Keratinocyte (primary cell): ENCODE data around the gene FSIP1. TPM values are rescaled to one million over a fixed set of nuclear protein-coding genes. Genes with fewer than 3 reads are reported as not detected.

Experiments used
- DNase-seq: peaks from one replicate; pipeline ENCODE4 v3.0.0-alpha.2; 2011; ENCODE audit warnings: low read depth, missing footprints, low spot score
- FAIRE-seq: peaks from 2 replicates; lab custom pipeline; 2011; peaks lifted over from hg19 to GRCh38; lab: Jason Lieb, UNC
- H2AFZ ChIP-seq: 2 replicates; pipeline ENCODE4 v1.6.0; 2012; ENCODE audit warnings: low read length, control low read depth, inconsistent platforms; ENCODE audit not compliant: control insufficient read depth
- H3K27ac ChIP-seq: 2 replicates; pipeline ENCODE4 v1.5.1; 2011; ENCODE audit warnings: low read length; ENCODE audit not compliant: control insufficient read depth, insufficient read depth
- H3K27me3 ChIP-seq: 3 replicates; pipeline ENCODE4 v1.6.0; 2011; ENCODE audit warnings: low read length; ENCODE audit not compliant: control insufficient read depth, insufficient read depth; ENCODE audit errors: extremely low read depth
- H3K36me3 ChIP-seq, 2 experiments: 2 replicates in 1 of 2; 3 replicates in 1 of 2; pipeline ENCODE4 v1.5.1; 2011; ENCODE audit warnings: low read length in 2 of 2, mild to moderate bottlenecking in 1 of 2; ENCODE audit not compliant: control insufficient read depth in 2 of 2, insufficient read depth in 2 of 2; ENCODE audit errors: extremely low read depth in 1 of 2
- H3K4me1 ChIP-seq: 3 replicates; pipeline ENCODE4 v1.5.1; 2011; ENCODE audit warnings: low read length; ENCODE audit not compliant: control insufficient read depth, insufficient read depth; ENCODE audit errors: extremely low read depth
- H3K4me2 ChIP-seq: 3 replicates; pipeline ENCODE4 v1.6.0; 2011; ENCODE audit warnings: low read depth, low read length; ENCODE audit not compliant: control insufficient read depth, insufficient read depth; ENCODE audit errors: extremely low read depth
- H3K4me3 ChIP-seq, 3 experiments: fragments of 200-600 bp in 1 of 3; sonication (generic) in 1 of 3; 2 replicates in 2 of 3; 3 replicates in 1 of 3; pipeline ENCODE4 v1.5.1; 2011 to 2016; ENCODE audit warnings: low read length in 3 of 3, mild to moderate bottlenecking in 3 of 3, control low read depth in 2 of 3, inconsistent platforms in 1 of 3, low read depth in 1 of 3, mixed read lengths in 1 of 3, mixed run types in 1 of 3, moderate library complexity in 1 of 3; ENCODE audit not compliant: control insufficient read depth in 2 of 3, insufficient read depth in 2 of 3; ENCODE audit errors: extremely low read depth in 1 of 3
- H3K79me2 ChIP-seq: 2 replicates; pipeline ENCODE4 v1.6.0; 2012; ENCODE audit warnings: low read length; ENCODE audit not compliant: control insufficient read depth, insufficient read depth
- H3K9ac ChIP-seq: 3 replicates; pipeline ENCODE4 v1.6.0; 2011; ENCODE audit warnings: low read length; ENCODE audit not compliant: control insufficient read depth, insufficient read depth; ENCODE audit errors: extremely low read depth
- H3K9me1 ChIP-seq: 3 replicates; pipeline ENCODE4 v1.6.0; 2011; ENCODE audit warnings: low read length; ENCODE audit not compliant: control insufficient read depth, insufficient read depth; ENCODE audit errors: extremely low read depth
- H3K9me3 ChIP-seq: 2 replicates; pipeline ENCODE4 v1.5.1; 2012; ENCODE audit warnings: low read depth, low read length; ENCODE audit not compliant: control insufficient read depth
- H4K20me1 ChIP-seq: 3 replicates; pipeline ENCODE4 v1.6.0; 2011; ENCODE audit warnings: low read length; ENCODE audit not compliant: control insufficient read depth, insufficient read depth; ENCODE audit errors: extremely low read depth
- EZH2 ChIP-seq: IDR thresholded peaks from one replicate; pipeline ENCODE4 v1.6.1; 2012; ENCODE audit warnings: inconsistent platforms, mild to moderate bottlenecking, low read length, moderate library complexity
- dilution Hi-C: fragments of 300-500 bp; cut with MboI; formaldehyde crosslinking; loops from one replicate; pipeline ENCODE4 v1.7.0; 2020; ENCODE audit warnings: low sequenced_read_pairs; ENCODE audit not compliant: extremely low pct_ligation_motif_present
- polyA plus RNA-seq, 5 experiments: library from polyadenylated mRNA; depleted of rRNA in 3 of 5; stranded (reverse) in 3 of 5; stranded (forward) in 1 of 5; unstranded in 1 of 5; fragments of >200 nt; gene quantifications; 1 replicate in 1 of 5; 2 replicates in 3 of 5; 3 replicates in 1 of 5; pipeline versions ENCODE4 v1.2.1 to v1.2.3, GENCODE V29; 2011 to 2012; ENCODE audit warnings: missing spikeins in 2 of 5, low read depth in 1 of 5, low replicate concordance in 1 of 5
- TF ChIP-seq, protein P1 (sequence below), 3 experiments: IDR thresholded peaks in 1 of 3; conservative IDR thresholded peaks in 1 of 3; optimal IDR thresholded peaks in 1 of 3; 2 replicates in 2 of 3; 3 replicates in 1 of 3; pipeline versions ENCODE3 to v1.5.1; 2011; ENCODE audit warnings: low read length in 3 of 3, mild to moderate bottlenecking in 3 of 3, moderate library complexity in 2 of 3, control low read depth in 1 of 3, inconsistent platforms in 1 of 3; ENCODE audit not compliant: insufficient read depth in 2 of 3; ENCODE audit errors: extremely low read depth in 1 of 3

FSIP1 gene
- polyA plus RNA-seq, 1 donor (not counting 4 experiments of a cell fraction or from before 2014, with no cell fraction given): 1.5 TPM

DNA sequence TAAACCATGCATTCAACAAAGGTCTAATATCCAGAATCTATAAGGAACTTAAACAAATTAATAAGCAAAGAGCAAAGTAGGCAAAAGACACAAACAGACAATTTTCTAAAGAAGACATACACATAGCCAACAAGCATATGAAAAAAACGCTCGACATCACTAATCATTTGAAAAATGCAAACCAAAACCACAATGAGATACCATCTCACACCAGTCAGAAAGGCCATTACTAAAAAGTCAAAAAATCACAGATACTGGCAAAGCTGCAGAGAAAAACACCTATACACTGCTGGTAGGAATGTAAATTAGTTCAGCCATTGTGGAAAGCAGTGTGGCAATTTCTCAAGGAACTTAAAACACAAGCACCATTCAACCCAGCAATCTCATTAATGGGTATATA lies 53.8 kb downstream of the FSIP1 start:
- FAIRE-seq (no peak), DNase-seq (no peak)
- H2AFZ ChIP-seq: no peak overlapping the region
- TF ChIP-seq, protein P1, sequence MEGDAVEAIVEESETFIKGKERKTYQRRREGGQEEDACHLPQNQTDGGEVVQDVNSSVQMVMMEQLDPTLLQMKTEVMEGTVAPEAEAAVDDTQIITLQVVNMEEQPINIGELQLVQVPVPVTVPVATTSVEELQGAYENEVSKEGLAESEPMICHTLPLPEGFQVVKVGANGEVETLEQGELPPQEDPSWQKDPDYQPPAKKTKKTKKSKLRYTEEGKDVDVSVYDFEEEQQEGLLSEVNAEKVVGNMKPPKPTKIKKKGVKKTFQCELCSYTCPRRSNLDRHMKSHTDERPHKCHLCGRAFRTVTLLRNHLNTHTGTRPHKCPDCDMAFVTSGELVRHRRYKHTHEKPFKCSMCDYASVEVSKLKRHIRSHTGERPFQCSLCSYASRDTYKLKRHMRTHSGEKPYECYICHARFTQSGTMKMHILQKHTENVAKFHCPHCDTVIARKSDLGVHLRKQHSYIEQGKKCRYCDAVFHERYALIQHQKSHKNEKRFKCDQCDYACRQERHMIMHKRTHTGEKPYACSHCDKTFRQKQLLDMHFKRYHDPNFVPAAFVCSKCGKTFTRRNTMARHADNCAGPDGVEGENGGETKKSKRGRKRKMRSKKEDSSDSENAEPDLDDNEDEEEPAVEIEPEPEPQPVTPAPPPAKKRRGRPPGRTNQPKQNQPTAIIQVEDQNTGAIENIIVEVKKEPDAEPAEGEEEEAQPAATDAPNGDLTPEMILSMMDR (optimal IDR thresholded peaks at IDR 0.05 in 1 of 3, IDR thresholded peaks at IDR 0.05 in 1 of 3, conservative IDR thresholded peaks at IDR 0.05 in 1 of 3; ENCODE audit: extremely low read depth in 1 of 3, insufficient read depth in 2 of 3, low read length in 3 of 3): no peak
- no peak for TF ChIP-seq EZH2
- no peaks in the 10 kb centered on the region for H3K36me3 ChIP-seq
- no peak overlapping the region for H3K9ac ChIP-seq
- H3K79me2 ChIP-seq: no peaks in the 10 kb centered on the region
- no peak overlapping the region for H3K27ac ChIP-seq
- H3K4me2 ChIP-seq: no peak overlapping the region
- H3K27me3 ChIP-seq: no peaks in the 10 kb centered on the region
- no peak overlapping the region for H3K4me3 ChIP-seq
- dilution Hi-C loops: no loop called here
- no peaks in the 10 kb centered on the region for H3K9me3 ChIP-seq
- H3K4me1 ChIP-seq: no peaks in the 10 kb centered on the region
- H4K20me1 ChIP-seq: no peaks in the 10 kb centered on the region
- H3K9me1 ChIP-seq: no peaks in the 10 kb centered on the region

DNA sequence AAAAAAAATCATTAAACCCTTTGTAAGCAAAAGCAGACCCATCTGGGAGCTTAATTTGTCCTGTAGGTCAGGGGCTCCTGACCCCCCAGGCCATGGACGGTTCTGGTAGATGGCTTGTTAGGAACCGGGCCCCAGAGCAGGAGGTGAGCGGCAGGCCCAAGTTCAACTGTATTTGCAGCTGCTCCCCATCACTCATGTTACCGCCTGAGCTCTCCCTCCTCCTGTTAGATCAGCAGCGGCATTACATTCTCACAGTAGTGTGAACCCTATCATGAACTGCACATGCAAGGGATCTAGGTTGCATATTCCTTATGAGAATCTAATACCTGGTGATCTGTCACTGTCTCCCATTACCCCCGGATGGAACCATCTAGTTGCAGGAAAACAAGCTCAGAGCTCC lies 60.7 kb downstream of the FSIP1 start:
- H3K36me3 ChIP-seq: no peaks in the 10 kb centered on the region
- H3K9me1 ChIP-seq: no peaks in the 10 kb centered on the region
- no peak overlapping the region for H3K9ac ChIP-seq
- H3K27ac ChIP-seq: peak overlapping the region; percentile 15
- H3K4me1 ChIP-seq: peaks cover 26% of the 10 kb centered on the region
- H3K9me3 ChIP-seq: no peaks in the 10 kb centered on the region
- dilution Hi-C loops: no loop called here
- H2AFZ ChIP-seq: no peak overlapping the region
- H3K4me3 ChIP-seq: no peak overlapping the region
- H3K4me2 ChIP-seq: no peak overlapping the region
- no peaks in the 10 kb centered on the region for H3K79me2 ChIP-seq
- no peak for DNase-seq
- TF ChIP-seq, protein P1 (optimal IDR thresholded peaks at IDR 0.05 in 1 of 3, IDR thresholded peaks at IDR 0.05 in 1 of 3, conservative IDR thresholded peaks at IDR 0.05 in 1 of 3; ENCODE audit: extremely low read depth in 1 of 3, insufficient read depth in 2 of 3, low read length in 3 of 3): no peak
- no peak for TF ChIP-seq EZH2
- no peaks in the 10 kb centered on the region for H4K20me1 ChIP-seq
- FAIRE-seq: no peak
- no peaks in the 10 kb centered on the region for H3K27me3 ChIP-seq
